ENCODE data around the gene DIS3L2.
"Not testable (repeated sequence)": the region's sequence is repeated elsewhere in the genome, so short reads cannot be mapped to it uniquely, and the experiment has no call there.

The DIS3L2 gene

DNA sequence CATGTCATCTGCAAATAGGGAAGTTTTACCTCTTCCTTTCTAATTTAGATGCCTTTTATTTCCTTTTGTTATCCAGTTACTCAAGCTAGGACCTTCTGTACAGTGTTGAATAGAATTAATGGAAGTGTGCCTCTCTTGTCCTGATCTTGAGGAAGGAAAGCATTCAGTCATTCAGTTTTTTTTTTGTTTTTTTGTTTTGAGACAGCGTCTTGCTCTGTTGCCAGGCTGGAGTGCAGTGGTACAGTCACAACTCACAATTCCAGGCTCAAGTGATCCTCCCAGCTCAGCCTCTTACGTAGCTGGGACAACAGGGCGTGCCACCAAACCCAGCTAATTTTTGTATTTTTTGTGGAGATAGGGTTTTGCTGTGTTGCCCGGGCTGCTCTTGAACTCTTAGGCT is 213.1 kb downstream of the DIS3L2 start:
- Histone ChIP-seq H3K4me3 (no peak overlapping the region), H3K9me3 (ENCODE audit: low read depth, low read length) (no peaks in the 10 kb centered on the region), H3K36me3 (ENCODE audit: insufficient read depth, low read length) (no peaks in the 10 kb centered on the region), H3K27ac (no peak overlapping the region), H3K9ac (ENCODE audit: insufficient read length) (no peak overlapping the region)
- no peak for TF ChIP-seq FOXP2 (optimal IDR thresholded peaks at IDR 0.05; ENCODE audit: control extremely low read depth, extremely low read length, insufficient read depth)
- TF ChIP-seq POLR2AphosphoS5 (IDR thresholded peaks at IDR 0.05; ENCODE audit: borderline replicate concordance, low read depth, low read length) = no peak
- TF ChIP-seq EZH2 (IDR thresholded peaks at IDR 0.05) = no peak
- no peak for DNase-seq (ENCODE audit: low read depth, low spot score)

DNA sequence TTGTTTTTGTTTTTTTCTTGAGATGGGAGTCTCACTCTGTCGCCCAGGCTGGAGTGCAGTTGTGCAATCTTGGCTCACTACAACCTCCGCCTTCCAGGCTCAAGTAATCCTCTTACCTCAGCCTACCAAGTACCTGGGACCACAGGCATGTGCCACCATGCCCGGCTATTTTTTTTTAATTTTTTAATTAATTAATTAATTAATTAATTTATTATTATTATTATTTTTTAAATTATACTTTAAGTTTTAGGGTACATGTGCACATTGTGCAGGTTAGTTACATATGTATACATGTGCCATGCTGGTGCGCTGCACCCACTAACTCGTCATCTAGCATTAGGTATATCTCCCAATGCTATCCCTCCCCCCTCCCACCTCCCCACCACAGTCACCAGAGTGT is 215.1 kb downstream of the DIS3L2 start:
- H3K4me3 ChIP-seq; DNase-seq (ENCODE audit: low read depth, low spot score); H3K27ac ChIP-seq; H3K9me3 ChIP-seq (ENCODE audit: low read depth, low read length); H3K9ac ChIP-seq (ENCODE audit: insufficient read length); H3K36me3 ChIP-seq (ENCODE audit: insufficient read depth, low read length): not testable (repeated sequence)

DNA sequence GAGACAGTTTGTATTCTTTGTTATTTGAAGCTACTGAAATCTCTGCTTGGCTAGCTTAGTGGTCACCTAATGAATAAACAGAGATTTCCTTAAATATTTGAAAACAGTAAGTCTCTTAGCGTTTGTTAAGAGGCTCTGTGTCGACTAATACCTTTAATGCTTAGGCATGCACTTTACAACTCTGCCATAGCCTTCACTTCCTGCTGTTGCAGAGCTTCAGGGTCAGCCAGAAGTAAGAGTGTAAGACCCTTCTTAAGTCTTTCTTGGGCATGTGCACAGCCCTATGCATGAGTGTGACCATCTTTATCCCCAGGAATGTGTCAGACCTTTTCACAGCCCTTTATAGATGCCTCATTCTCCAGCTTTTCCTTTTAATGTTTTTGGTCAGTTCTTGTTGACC is 221.8 kb downstream of the DIS3L2 start:
- Histone ChIP-seq H3K27ac (no peak overlapping the region), H3K9ac (ENCODE audit: insufficient read length) (no peak overlapping the region), H3K9me3 (ENCODE audit: low read depth, low read length) (no peaks in the 10 kb centered on the region), H3K36me3 (ENCODE audit: insufficient read depth, low read length) (no peaks in the 10 kb centered on the region), H3K4me3 (no peak overlapping the region)
- DNase-seq (ENCODE audit: low read depth, low spot score) = no peak
- no peak for TF ChIP-seq EZH2 (IDR thresholded peaks at IDR 0.05)
- TF ChIP-seq POLR2AphosphoS5 (IDR thresholded peaks at IDR 0.05; ENCODE audit: borderline replicate concordance, low read depth, low read length) = no peak
- TF ChIP-seq FOXP2 (optimal IDR thresholded peaks at IDR 0.05; ENCODE audit: control extremely low read depth, extremely low read length, insufficient read depth) = no peak

DNA sequence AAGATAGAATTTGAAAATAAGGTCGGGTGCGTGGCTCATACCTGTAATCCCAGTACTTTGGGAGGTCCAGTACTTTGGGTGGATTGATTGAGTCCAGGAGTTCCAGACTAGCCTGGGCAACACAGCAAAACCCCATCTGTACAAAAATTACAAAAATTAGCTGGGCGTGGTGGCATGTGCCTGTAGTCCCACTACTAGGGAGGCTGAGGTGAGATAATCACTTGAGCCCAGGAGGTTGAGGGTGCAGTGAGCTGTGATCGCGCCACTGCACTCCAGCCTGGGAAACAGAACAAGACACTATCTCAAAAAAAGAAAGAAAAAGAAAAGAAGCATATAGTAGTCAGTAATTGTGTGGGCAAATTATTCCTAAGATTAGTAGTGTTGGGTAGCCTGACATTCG is 222.8 kb downstream of the DIS3L2 start:
- Histone ChIP-seq H3K9ac (ENCODE audit: insufficient read length) (no peak overlapping the region), H3K4me3 (no peak overlapping the region), H3K36me3 (ENCODE audit: insufficient read depth, low read length) (no peaks in the 10 kb centered on the region), H3K9me3 (ENCODE audit: low read depth, low read length) (no peaks in the 10 kb centered on the region), H3K27ac (no peak overlapping the region)
- no peak for DNase-seq (ENCODE audit: low read depth, low spot score)
- TF ChIP-seq EZH2 (IDR thresholded peaks at IDR 0.05) = no peak

DNA sequence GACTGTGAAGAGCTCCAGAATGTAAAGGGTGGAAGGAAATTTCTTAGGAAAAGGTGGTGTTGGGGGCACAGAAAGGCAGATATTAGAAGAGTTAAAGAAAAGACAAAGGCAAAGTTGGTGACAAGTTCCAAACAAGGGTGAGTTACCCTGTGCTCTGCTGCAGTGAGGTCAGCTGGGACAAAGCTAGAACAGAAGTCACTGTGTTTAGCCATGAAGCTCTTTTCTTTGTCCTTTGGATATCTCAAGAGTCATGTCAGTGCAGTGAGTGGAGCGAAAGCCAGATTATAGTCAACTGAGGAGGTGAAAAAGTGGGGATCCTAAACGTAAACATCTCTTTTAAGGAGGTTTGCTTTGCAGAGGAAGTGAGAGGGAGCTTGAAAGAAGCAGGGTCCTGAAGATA is 229.3 kb downstream of the DIS3L2 start:
- no peak for DNase-seq (ENCODE audit: low read depth, low spot score)
- no peaks in the 10 kb centered on the region; the same call in 1 of the 2 replicates for H3K36me3 ChIP-seq (ENCODE audit: insufficient read depth, low read length)
- H3K9me3 ChIP-seq (ENCODE audit: low read depth, low read length) = no peaks in the 10 kb centered on the region
- no peak overlapping the region for H3K9ac ChIP-seq (ENCODE audit: insufficient read length)
- no peak overlapping the region for H3K4me3 ChIP-seq
- TF ChIP-seq EZH2 (IDR thresholded peaks at IDR 0.05) = no peak
- TF ChIP-seq FOXP2 (optimal IDR thresholded peaks at IDR 0.05; ENCODE audit: control extremely low read depth, extremely low read length, insufficient read depth) = no peak
- TF ChIP-seq POLR2AphosphoS5 (IDR thresholded peaks at IDR 0.05; ENCODE audit: borderline replicate concordance, low read depth, low read length) = no peak
- no peak overlapping the region for H3K27ac ChIP-seq

DNA sequence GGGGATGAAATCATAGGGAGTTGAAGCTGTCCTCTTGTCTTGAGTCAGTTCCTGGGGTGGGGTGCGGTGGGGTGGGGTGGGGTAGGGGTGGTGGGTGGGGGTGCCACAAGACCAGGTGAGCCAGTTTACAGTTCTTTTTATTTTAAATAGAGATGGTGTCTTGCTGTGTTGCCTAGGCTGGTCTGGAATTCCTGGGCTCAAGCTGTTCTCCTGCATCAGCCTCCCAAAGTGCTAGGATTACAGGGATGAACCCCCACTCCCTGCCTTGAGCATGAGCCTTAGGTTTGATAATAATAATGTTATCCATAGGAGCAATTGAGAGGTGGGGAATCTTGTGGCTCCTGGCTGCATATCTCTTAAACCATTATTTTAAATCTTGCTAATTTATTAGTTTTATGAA is 234.0 kb downstream of the DIS3L2 start:
- Histone ChIP-seq H3K9me3 (ENCODE audit: low read depth, low read length) (no peaks in the 10 kb centered on the region), H3K27ac (no peak overlapping the region), H3K36me3 (ENCODE audit: insufficient read depth, low read length) (no peaks in the 10 kb centered on the region; the same call in 1 of the 2 replicates), H3K4me3 (no peak overlapping the region), H3K9ac (ENCODE audit: insufficient read length) (no peak overlapping the region)
- DNase-seq (ENCODE audit: low read depth, low spot score) = no peak
- TF ChIP-seq POLR2AphosphoS5 (IDR thresholded peaks at IDR 0.05; ENCODE audit: borderline replicate concordance, low read depth, low read length) (no peak), EZH2 (IDR thresholded peaks at IDR 0.05) (no peak), FOXP2 (optimal IDR thresholded peaks at IDR 0.05; ENCODE audit: control extremely low read depth, extremely low read length, insufficient read depth) (no peak)

DNA sequence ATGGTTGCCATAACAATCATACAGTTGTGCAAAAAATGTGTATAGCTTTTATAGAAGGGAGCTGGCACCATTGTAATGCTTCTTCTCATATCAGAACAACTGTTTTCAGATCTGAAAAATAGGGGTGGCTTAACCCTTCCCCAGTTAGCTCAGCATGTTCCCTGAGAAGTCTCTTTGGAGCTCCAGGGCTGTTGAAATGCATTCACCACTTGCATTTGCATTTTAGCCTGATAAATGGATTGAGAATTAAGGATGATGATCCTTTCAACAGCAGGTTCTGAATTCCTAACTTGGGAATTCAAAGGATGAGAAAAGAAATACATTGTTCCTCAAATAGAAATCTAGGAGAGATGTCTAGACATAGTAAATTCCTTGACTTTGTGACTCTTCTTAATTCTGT is 235.3 kb downstream of the DIS3L2 start:
- no peaks in the 10 kb centered on the region; the same call in 1 of the 2 replicates for H3K36me3 ChIP-seq (ENCODE audit: insufficient read depth, low read length)
- TF ChIP-seq EZH2 (IDR thresholded peaks at IDR 0.05) = no peak
- TF ChIP-seq FOXP2 (optimal IDR thresholded peaks at IDR 0.05; ENCODE audit: control extremely low read depth, extremely low read length, insufficient read depth) = no peak
- no peak for TF ChIP-seq POLR2AphosphoS5 (IDR thresholded peaks at IDR 0.05; ENCODE audit: borderline replicate concordance, low read depth, low read length)
- no peak overlapping the region for H3K27ac ChIP-seq
- no peak for DNase-seq (ENCODE audit: low read depth, low spot score)
- no peak overlapping the region for H3K9ac ChIP-seq (ENCODE audit: insufficient read length)
- no peaks in the 10 kb centered on the region for H3K9me3 ChIP-seq (ENCODE audit: low read depth, low read length)
- H3K4me3 ChIP-seq = no peak overlapping the region

DNA sequence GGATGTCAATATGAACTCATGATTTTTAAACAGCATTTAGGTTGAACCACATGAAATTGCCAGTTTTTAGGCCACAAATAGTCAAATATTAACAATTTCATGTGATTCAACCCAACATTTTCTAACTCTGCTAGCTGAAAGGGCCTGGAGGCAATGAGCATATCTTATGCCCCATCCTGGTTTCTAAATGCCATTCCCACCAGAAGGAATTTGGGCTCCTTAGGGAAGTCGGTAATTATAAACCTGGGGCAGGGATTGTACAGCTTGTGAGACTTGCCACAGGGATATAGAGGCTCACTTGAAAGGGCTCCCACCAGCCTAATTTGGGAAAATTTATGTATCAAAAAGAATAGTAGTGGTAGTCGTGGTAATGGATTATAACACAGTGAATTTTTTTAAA is 238.7 kb downstream of the DIS3L2 start:
- DNase-seq (ENCODE audit: low read depth, low spot score) = no peak
- H3K9ac ChIP-seq (ENCODE audit: insufficient read length) = no peak overlapping the region
- TF ChIP-seq EZH2 (IDR thresholded peaks at IDR 0.05) (no peak), POLR2AphosphoS5 (IDR thresholded peaks at IDR 0.05; ENCODE audit: borderline replicate concordance, low read depth, low read length) (no peak), FOXP2 (optimal IDR thresholded peaks at IDR 0.05; ENCODE audit: control extremely low read depth, extremely low read length, insufficient read depth) (no peak)

DNA sequence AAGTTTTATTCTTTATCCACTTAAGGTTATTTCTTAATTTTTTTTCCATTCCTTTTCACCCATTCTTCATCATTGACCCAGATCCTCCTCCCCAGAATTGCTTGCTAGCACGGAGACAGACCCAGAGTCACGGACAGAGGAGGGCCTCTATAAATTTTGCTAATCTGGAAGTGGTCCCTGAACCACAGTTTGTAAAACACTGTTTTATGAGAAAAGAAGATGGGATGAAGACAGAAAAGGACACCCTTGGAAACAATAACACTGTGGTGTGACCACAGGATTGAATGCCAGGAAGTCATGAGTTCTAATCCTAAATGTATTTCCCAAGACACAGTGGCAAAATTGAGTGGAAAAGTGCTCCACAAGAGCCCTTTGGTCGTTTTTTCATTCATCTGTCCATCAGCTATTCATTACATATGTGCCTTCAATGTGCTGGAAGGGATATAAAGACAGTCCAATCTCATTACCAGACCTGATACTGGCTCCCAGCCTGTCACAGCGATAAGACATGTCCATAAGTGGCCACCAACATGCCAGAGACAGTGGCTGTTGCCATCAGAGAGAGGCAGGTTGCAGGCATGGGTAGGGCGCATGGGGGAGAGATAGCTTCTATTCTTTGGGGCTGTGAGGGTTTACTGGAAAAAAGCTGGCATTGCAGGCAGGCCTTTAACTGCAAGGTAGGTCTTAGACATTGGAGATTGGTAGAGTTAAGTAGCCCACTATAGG is 241.8 kb downstream of the DIS3L2 start:
- no peak for TF ChIP-seq POLR2AphosphoS5 (IDR thresholded peaks at IDR 0.05; ENCODE audit: borderline replicate concordance, low read depth, low read length)
- DNase-seq (ENCODE audit: low read depth, low spot score) = no peak
- no peaks in the 10 kb centered on the region for H3K36me3 ChIP-seq (ENCODE audit: insufficient read depth, low read length)
- H3K9ac ChIP-seq (ENCODE audit: insufficient read length) = no peak overlapping the region
- H3K27ac ChIP-seq = no peak overlapping the region
- H3K9me3 ChIP-seq (ENCODE audit: low read depth, low read length) = no peaks in the 10 kb centered on the region
- no peak overlapping the region for H3K4me3 ChIP-seq

More for the DNA sequence above, 238.7 kb downstream of the DIS3L2 start:
- no peaks in the 10 kb centered on the region for H3K9me3 ChIP-seq (ENCODE audit: low read depth, low read length)
- no peaks in the 10 kb centered on the region for H3K36me3 ChIP-seq (ENCODE audit: insufficient read depth, low read length)
- H3K27ac ChIP-seq = no peak overlapping the region
- H3K4me3 ChIP-seq = no peak overlapping the region
